Fibroblast of upper back skin (primary cell): ENCODE measurements around the gene MITF.

Source experiments
- DNase-seq: peaks from one replicate; pipeline ENCODE4 v3.0.0-alpha.2; 2013

MITF gene

DNA sequence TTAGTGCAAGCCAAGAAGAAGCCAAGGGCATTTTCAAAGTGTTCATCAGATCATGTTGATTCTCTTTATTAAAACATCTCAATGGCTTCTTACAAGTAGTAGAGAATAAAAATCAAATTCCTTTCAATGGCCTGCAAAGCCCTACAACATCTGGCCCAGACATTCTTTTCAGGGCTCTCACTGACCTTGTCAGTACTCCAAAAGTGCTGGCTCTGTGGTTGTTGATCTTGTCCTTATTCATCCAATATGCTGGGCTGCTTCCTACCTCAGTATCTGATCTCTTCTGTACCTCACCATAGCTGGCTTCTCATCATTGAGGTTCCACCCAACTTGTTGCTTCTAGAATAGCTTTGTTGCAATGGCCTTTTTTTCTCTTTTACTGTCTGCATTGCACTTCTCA, 186.2 kb downstream of the MITF start:
- no peak for DNase-seq

DNA sequence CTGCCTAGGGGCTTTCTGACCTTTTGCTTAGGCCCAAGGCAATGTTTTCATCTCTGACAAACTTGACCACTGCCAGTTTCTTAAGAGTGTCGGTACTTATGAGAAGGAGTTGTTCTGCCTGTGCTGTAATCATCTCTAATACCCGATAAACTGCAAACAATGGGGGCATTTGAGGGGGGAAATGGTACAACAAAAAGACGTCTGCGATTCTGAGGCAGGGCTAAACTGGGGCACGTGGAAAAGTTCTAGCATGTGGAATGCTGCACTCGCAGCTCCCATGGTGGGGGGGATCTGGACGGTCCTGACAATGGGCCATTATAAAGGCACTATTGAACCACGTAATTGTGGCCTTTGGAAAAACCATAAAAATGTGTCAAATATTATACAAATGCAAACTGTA, 187.1 kb downstream of the MITF start:
- no peak for DNase-seq

GRCh38 chr3:69927571-69927970, 188.3 kb downstream of the MITF start:
- no peak for DNase-seq

DNA sequence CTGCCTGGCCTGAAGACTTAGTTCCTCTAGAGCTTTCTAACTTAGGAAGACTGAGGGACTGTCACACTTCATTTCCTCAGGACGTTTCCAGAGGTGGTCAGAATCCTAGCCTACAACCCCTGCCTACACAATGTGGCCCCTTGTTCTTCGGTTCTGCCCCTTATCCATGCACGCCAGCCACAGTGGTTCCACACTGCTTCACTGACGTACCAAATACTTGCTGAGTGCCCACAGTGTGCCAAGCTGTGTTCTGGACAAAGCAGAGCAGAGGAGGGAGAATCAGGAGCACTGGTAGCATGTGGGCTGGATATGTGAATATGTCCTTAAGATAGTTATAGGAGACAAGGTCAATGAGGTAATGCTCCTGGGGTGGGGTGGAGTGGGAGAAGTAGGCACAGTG, 189.8 kb downstream of the MITF start:
- DNase-seq, result no peak

DNA sequence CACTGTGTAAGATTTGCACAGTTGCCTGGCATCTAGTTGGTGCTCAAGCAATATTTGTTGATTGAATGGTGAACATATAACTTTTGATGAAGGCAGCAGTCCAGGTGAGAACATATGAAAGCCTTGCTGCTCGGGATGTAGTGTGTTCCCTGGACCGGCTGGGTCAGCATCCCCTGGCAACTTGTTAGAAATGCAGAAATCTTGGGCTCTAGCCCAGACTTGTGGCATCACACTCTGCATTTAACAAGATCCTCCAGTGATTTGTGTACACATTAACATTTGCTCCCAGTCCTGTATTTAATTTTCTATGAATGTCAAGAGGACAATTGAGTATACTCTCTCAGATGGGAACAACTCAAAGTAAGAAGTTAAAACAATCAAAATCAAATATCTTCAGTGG, 191.3 kb downstream of the MITF start:
- DNase-seq, result no peak

GRCh38 chr3:69932087-69932486, 192.8 kb downstream of the MITF start:
- DNase-seq, result no peak

- no peak for DNase-seq
These were observed 193.2 kb downstream of the MITF start for GRCh38 chr3:69932501-69932900.

DNA sequence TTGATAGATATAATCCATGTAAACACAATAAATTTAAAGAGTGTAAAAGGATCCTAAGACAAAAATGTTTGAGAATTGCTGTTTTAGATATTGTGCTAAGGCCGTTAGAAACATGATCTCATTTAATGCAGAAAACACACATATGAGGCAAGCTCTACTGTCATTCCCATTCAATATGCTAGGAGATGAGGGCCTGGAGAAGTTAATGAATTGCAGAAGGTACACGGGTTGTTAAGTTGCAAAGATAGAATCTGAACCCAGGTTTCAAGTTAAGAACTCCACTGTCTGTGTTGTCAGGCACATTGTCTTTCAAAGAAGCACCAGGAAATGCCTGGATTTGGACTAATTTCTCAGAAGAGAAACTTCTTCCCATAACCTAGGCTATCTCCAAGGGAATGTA, 195.1 kb downstream of the MITF start:
- DNase-seq, result no peak

- no peak for DNase-seq
These were observed 197.0 kb downstream of the MITF start for GRCh38 chr3:69936266-69936665.

- no peak for DNase-seq
These were observed 198.8 kb downstream of the MITF start for GRCh38 chr3:69938061-69938460.

DNA sequence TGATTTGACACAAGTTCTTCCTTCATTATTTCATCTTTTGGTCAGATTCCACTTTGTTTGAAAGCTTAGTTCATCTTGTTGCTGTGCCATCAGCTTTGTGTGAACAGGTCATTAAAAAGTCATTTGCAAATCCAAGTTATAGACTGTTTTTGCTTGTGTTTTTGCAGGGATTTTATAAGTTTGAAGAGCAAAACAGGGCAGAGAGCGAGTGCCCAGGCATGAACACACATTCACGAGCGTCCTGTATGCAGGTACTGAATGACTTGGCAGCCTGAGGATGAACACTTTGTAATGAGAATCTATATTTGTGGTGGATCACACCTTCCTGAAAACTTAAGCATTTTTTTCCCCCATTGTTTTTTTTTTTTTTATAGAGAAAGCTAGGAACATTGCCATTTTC, 199.7 kb downstream of the MITF start:
- DNase-seq, result no peak

- DNase-seq, result no peak
These were observed 201.8 kb downstream of the MITF start for GRCh38 chr3:69941037-69941436.

GRCh38 chr3:69941439-69942176, 202.3 kb downstream of the MITF start:
- no peak for DNase-seq

DNA sequence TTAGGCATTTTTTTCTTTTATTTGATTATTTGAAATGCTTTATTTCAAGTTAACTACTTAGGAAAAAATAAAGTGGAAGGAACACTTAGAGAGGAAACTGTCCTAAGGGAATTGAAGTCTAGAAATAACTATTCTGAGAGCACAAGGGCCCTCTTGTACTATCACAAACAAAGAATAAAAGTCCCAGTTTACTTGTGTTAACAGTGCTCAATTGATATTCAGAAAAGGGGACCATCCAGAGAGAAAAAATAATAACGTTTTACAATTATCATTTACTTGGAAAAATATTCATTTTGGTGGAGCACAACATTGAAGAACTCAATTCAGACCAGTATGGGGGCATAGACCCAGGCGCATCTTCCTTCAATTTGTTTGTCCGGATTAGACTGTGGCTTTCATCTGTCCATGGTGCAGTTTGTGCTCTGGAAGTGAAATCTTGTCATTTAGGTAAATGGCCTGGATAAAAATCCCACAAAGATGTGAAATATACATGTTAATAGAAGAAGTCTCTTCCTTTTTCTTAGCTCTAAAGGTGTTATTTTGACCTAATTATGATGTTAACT, 205.7 kb downstream of the MITF start:
- DNase-seq, result no peak

DNA sequence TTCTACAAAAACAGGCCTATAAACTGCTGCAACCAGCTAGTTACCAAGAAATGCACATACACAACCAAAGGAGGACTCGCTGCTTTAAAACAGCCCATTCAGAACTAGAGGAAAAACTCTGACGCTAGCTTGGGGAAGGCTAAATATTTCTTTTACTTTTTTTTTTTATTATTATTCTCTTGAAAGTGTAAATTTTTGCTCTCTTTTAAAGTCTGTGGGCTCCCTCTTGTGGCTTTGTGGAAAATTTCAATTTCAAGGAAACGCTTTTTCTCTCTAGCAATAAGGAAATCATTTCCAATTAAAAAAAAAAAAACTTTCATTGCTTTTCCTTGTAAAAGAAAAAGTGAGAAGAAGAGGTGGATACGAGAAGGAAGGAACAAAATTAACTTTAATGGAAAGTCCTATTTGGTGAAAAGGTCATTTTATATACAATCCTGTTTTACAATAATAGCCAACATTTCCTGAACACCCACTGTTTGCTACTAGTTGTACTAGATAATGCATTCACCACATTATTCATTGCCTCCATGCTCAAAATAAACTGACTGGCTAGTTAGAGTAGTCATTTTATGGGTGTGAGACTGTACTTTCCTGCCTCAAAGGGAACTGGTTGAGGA, 209.1 kb downstream of the MITF start:
- DNase-seq, result peak; percentile 50

DNA sequence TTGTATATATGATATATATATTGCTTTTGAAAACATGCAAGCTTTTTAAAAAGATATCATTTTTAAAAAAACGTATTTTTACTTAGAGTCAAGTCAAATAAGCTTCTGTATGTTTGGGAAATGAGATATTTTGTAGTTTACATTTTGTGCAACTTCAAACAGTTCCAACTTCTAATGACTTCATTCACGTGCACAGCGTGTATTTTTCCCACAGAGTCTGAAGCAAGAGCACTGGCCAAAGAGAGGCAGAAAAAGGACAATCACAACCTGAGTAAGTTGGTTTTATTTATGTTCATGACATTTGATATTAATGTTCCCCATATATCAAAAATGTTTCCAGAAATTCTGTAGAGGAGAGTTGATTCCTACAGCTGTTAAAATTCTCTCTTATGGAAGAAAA, 212.4 kb downstream of the MITF start:
- no peak for DNase-seq

DNA sequence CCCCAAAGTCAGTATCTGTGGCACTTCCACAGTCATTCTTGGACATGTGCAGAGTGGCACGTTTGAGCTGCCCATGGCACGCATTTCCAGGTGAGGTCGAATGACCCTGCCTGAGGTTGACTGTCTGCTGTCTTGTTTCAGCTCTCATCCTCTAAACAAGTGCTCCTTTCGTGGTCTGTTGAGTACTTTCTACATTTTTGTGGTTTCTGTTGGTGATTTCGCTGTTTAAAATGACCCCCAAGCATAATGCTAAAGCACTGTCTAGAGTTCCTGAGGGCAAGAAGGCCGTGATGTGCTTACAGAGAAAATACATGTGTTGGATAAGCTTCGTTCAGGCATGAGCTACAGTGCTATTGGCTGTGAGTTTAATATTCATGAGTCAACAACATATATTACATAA, 220.3 kb downstream of the MITF start:
- DNase-seq, result no peak

GRCh38 chr3:69961706-69962439, 222.6 kb downstream of the MITF start:
- no peak for DNase-seq

GRCh38 chr3:69963643-69964042, 224.4 kb downstream of the MITF start:
- DNase-seq, result no peak

- DNase-seq, result no peak
These were observed 227.9 kb downstream of the MITF start for GRCh38 chr3:69967156-69967555.

GRCh38 chr3:69970827-69971226, 231.6 kb downstream of the MITF start:
- DNase-seq, result no peak

DNA sequence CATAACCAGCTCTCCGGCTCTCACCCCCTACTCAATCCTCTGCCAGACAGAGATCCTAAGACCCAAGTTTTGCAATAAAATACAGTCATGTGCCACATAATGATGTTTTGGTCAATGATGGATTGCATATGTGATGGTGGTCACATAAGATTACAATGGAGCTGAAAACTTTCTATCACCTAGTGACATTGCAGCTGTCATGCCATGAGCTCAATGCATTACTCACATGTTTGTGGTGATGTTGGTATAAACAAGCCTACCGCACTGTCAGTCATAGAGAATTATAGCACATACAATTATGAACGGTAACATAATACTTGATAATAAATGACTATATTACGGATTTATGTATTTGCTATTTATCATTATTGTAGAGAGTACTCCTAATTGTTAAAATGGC, 233.4 kb downstream of the MITF start:
- no peak for DNase-seq

DNA sequence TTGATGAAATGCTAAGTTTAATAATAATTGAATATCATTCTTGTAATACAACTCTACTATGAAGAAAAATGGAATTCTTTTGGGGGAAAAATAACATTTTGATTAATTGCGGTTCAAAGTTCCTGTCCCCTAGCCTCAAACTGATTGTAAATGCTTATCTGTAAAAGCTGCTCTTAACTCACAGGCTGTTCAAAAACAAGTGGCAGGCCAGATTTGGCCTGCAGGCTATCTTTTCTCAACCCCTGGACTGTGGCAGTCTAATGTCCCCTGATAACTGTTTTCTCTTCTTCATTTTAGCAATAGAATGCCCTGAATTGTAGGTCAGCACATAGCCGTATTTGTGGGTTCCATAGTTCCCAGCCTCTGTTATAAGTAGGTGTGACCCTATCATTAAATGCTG, 236.8 kb downstream of the MITF start:
- DNase-seq, result no peak
